Measurements from ENCODE around the gene DNAJC13. TPM values are rescaled to one million over a fixed set of nuclear protein-coding genes. Genes with fewer than 3 reads are reported as not detected.

DNAJC13 gene
- total RNA-seq, 1 donor = 116 TPM

GRCh38 chr3:132486099-132486498, 68.8 kb downstream of the DNAJC13 start:
- Histone ChIP-seq H3K27ac (ENCODE audit: low read depth, low read length) (no peak overlapping the region), H3K4me2 (ENCODE audit: insufficient read depth, low read length) (peak overlapping the region; percentile 34)

GRCh38 chr3:132488151-132488550, 70.8 kb downstream of the DNAJC13 start:
- no peaks in the 10 kb centered on the region for H3K4me1 ChIP-seq (ENCODE audit: insufficient read depth, low read length)
- no peaks in the 10 kb centered on the region for H3K79me2 ChIP-seq (ENCODE audit: insufficient read depth, low read length)
- no peaks in the 10 kb centered on the region for H3K9me3 ChIP-seq (ENCODE audit: low read depth, low read length)
- no peak overlapping the region for H2AFZ ChIP-seq (ENCODE audit: low read length)
- H3K27me3 ChIP-seq (ENCODE audit: insufficient read depth, low read length) = no peaks in the 10 kb centered on the region
- H3K36me3 ChIP-seq (ENCODE audit: insufficient read depth, low read length) = peaks cover 35% of the 10 kb centered on the region
- no peaks in the 10 kb centered on the region for H4K20me1 ChIP-seq (ENCODE audit: insufficient read depth, low read length)
- no peak for TF ChIP-seq CTCF (IDR thresholded peaks at IDR 0.05; ENCODE audit: extremely low read depth, low read depth, low read length)
- H3K27ac ChIP-seq (ENCODE audit: low read depth, low read length) = no peak overlapping the region
- H3K4me2 ChIP-seq (ENCODE audit: insufficient read depth, low read length) = no peak overlapping the region
- no peak overlapping the region for H3K4me3 ChIP-seq (ENCODE audit: insufficient read depth, low read length)
- no peak for DNase-seq (ENCODE audit: insufficient read length, low spot score, missing footprints)

More at GRCh38 chr3:132486099-132486498, 68.8 kb downstream of the DNAJC13 start:
- Histone ChIP-seq H3K27me3 (ENCODE audit: insufficient read depth, low read length) (no peaks in the 10 kb centered on the region), H3K36me3 (ENCODE audit: insufficient read depth, low read length) (peaks cover 38% of the 10 kb centered on the region), H3K4me1 (ENCODE audit: insufficient read depth, low read length) (no peaks in the 10 kb centered on the region), H4K20me1 (ENCODE audit: insufficient read depth, low read length) (no peaks in the 10 kb centered on the region), H3K9me3 (ENCODE audit: low read depth, low read length) (no peaks in the 10 kb centered on the region), H3K4me3 (ENCODE audit: insufficient read depth, low read length) (no peak overlapping the region), H3K79me2 (ENCODE audit: insufficient read depth, low read length) (no peaks in the 10 kb centered on the region), H2AFZ (ENCODE audit: low read length) (no peak overlapping the region)
- no peak for DNase-seq (ENCODE audit: insufficient read length, low spot score, missing footprints)
- TF ChIP-seq CTCF (IDR thresholded peaks at IDR 0.05; ENCODE audit: extremely low read depth, low read depth, low read length) = no peak

GRCh38 chr3:132499071-132499470, 81.8 kb downstream of the DNAJC13 start:
- DNase-seq (ENCODE audit: insufficient read length, low spot score, missing footprints) = no peak
- H3K36me3 ChIP-seq (ENCODE audit: insufficient read depth, low read length) = peaks cover 70% of the 10 kb centered on the region
- H3K27ac ChIP-seq (ENCODE audit: low read depth, low read length) = no peak overlapping the region
- H3K4me3 ChIP-seq (ENCODE audit: insufficient read depth, low read length) = no peak overlapping the region
- no peak for TF ChIP-seq CTCF (IDR thresholded peaks at IDR 0.05; ENCODE audit: extremely low read depth, low read depth, low read length)
- H3K79me2 ChIP-seq (ENCODE audit: insufficient read depth, low read length) = no peaks in the 10 kb centered on the region
- H3K4me1 ChIP-seq (ENCODE audit: insufficient read depth, low read length) = no peaks in the 10 kb centered on the region
- H3K9me3 ChIP-seq (ENCODE audit: low read depth, low read length) = no peaks in the 10 kb centered on the region
- H4K20me1 ChIP-seq (ENCODE audit: insufficient read depth, low read length) = no peaks in the 10 kb centered on the region
- H3K27me3 ChIP-seq (ENCODE audit: insufficient read depth, low read length) = no peaks in the 10 kb centered on the region
- no peak overlapping the region for H3K4me2 ChIP-seq (ENCODE audit: insufficient read depth, low read length)
- no peak overlapping the region for H2AFZ ChIP-seq (ENCODE audit: low read length)

GRCh38 chr3:132503559-132503958, 86.3 kb downstream of the DNAJC13 start:
- no peaks in the 10 kb centered on the region for H4K20me1 ChIP-seq (ENCODE audit: insufficient read depth, low read length)
- H2AFZ ChIP-seq (ENCODE audit: low read length) = no peak overlapping the region
- H3K4me2 ChIP-seq (ENCODE audit: insufficient read depth, low read length) = no peak overlapping the region
- no peak for TF ChIP-seq CTCF (IDR thresholded peaks at IDR 0.05; ENCODE audit: extremely low read depth, low read depth, low read length)
- no peaks in the 10 kb centered on the region for H3K27me3 ChIP-seq (ENCODE audit: insufficient read depth, low read length)
- H3K27ac ChIP-seq (ENCODE audit: low read depth, low read length) = no peak overlapping the region
- H3K4me3 ChIP-seq (ENCODE audit: insufficient read depth, low read length) = no peak overlapping the region
- DNase-seq (ENCODE audit: insufficient read length, low spot score, missing footprints) = no peak
- peaks cover 80% of the 10 kb centered on the region for H3K36me3 ChIP-seq (ENCODE audit: insufficient read depth, low read length)
- no peaks in the 10 kb centered on the region for H3K9me3 ChIP-seq (ENCODE audit: low read depth, low read length)
- H3K4me1 ChIP-seq (ENCODE audit: insufficient read depth, low read length) = no peaks in the 10 kb centered on the region
- H3K79me2 ChIP-seq (ENCODE audit: insufficient read depth, low read length) = no peaks in the 10 kb centered on the region

Measured in osteoblast (primary cell).